Fibroblast of skin of left quadriceps (primary cell): ENCODE data around the gene PDE8B.
"Not testable (repeated sequence)": the region's sequence is repeated elsewhere in the genome, so short reads cannot be mapped to it uniquely, and the experiment has no call there.

Experiments
- DNase-seq, 2 experiments: peaks; one replicate each; pipeline ENCODE4 v3.0.0-alpha.2; 2013; ENCODE audit warnings: low read depth in 2 of 2

PDE8B gene

GRCh38 chr5:77366717-77367500 lies 156.4 kb downstream of the PDE8B start:
- DNase-seq, result no peak

- DNase-seq, result no peak
These were observed 157.3 kb downstream of the PDE8B start for GRCh38 chr5:77367741-77368140.

GRCh38 chr5:77368367-77368766 lies 157.9 kb downstream of the PDE8B start:
- no peak for DNase-seq

GRCh38 chr5:77369566-77369965 lies 159.1 kb downstream of the PDE8B start:
- DNase-seq, result no peak

- no peak for DNase-seq
These were observed 164.2 kb downstream of the PDE8B start for GRCh38 chr5:77374686-77375085.

GRCh38 chr5:77376609-77377300 lies 166.3 kb downstream of the PDE8B start:
- no peak for DNase-seq

- DNase-seq, result no peak
These were observed 169.1 kb downstream of the PDE8B start for GRCh38 chr5:77379558-77380061.

GRCh38 chr5:77380636-77381035 lies 170.2 kb downstream of the PDE8B start:
- DNase-seq, result no peak

GRCh38 chr5:77383336-77383735 lies 172.9 kb downstream of the PDE8B start:
- not testable (repeated sequence) for DNase-seq

GRCh38 chr5:77386340-77386739 lies 175.9 kb downstream of the PDE8B start:
- DNase-seq, result not testable (repeated sequence)

- no peak for DNase-seq
These were observed 179.3 kb downstream of the PDE8B start for GRCh38 chr5:77389746-77390145.

GRCh38 chr5:77390221-77390620 lies 179.7 kb downstream of the PDE8B start:
- DNase-seq, result no peak

- DNase-seq, result peak; percentile 9
These were observed 180.3 kb downstream of the PDE8B start for GRCh38 chr5:77390795-77391194.

GRCh38 chr5:77391240-77391765 lies 180.8 kb downstream of the PDE8B start:
- DNase-seq, result no peak

- no peak for DNase-seq
These were observed 183.7 kb downstream of the PDE8B start for GRCh38 chr5:77394064-77394715.

GRCh38 chr5:77396017-77396416 lies 185.5 kb downstream of the PDE8B start:
- no peak for DNase-seq

- DNase-seq, result no peak
These were observed 187.3 kb downstream of the PDE8B start for GRCh38 chr5:77397686-77398292.

- DNase-seq, result no peak
These were observed 188.0 kb downstream of the PDE8B start for GRCh38 chr5:77398458-77398857.

GRCh38 chr5:77398896-77399295 lies 188.4 kb downstream of the PDE8B start:
- no peak for DNase-seq

GRCh38 chr5:77400645-77401044 lies 190.2 kb downstream of the PDE8B start:
- DNase-seq, result no peak

- no peak for DNase-seq
These were observed 192.3 kb downstream of the PDE8B start for GRCh38 chr5:77402796-77403195.

GRCh38 chr5:77407152-77407551 lies 196.7 kb downstream of the PDE8B start:
- DNase-seq, result no peak
